ENCODE results near the gene DMKN.

The DMKN gene

GRCh38 chr19:35506011-35506410 is 7.4 kb downstream of the DMKN start:
- Histone ChIP-seq H3K36me3 (peaks cover 0 to 27% (median 0%) of the 10 kb centered on the region in 3 donors), H3K9me3 (no peaks in the 10 kb centered on the region), H3K27ac (no peak overlapping the region), H3K4me3 (no peak overlapping the region), H3K4me1 (peaks cover 0 to 17% (median 8%) of the 10 kb centered on the region in 4 donors), H3K27me3 (peaks cover 0 to 13% of the 10 kb centered on the region in 2 donors)
- no peak for DNase-seq
- TF ChIP-seq CTCF (IDR thresholded peaks at IDR 0.05) = no peak
- intact Hi-C loops (cut with DNase I; ENCODE audit: low total_unique reads) = no loop called here

- Histone ChIP-seq H3K4me3 (no peak overlapping the region), H3K4me1 (no peaks in the 10 kb centered on the region), H3K27me3 (peaks cover 0 to 4% of the 10 kb centered on the region in 2 donors), H3K9me3 (no peaks in the 10 kb centered on the region), H3K36me3 (peaks cover 0 to 59% (median 0%) of the 10 kb centered on the region in 3 donors), H3K27ac (no peak overlapping the region)
- TF ChIP-seq CTCF (IDR thresholded peaks at IDR 0.05) = no peak
- DNase-seq = no peak
- intact Hi-C loops (cut with DNase I; ENCODE audit: low total_unique reads) = no loop called here
These were observed 10.7 kb downstream of the DMKN start for GRCh38 chr19:35502751-35503150.

DNA sequence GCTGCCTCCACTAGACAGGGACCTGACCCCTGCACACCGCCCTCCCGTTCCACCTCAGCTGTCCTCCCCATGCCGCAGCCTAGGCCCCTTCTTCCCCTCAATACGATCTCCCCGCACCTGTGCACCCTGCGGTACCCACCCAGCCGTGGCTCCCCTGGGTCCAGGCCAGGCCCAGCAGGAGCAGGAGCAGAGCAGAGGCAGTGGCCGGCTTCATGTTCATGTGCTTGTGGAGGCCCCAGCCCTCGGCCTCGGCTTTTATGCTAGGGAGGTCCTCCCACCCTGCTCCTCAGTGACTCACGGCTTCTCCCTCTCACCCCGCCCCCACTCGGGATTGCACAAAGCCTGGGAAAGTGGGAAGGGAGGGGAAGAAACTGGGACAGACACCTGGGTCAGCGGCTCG is 11.8 kb downstream of the DMKN start:
- DNase-seq = no peak
- Histone ChIP-seq H3K4me1 (no peaks in the 10 kb centered on the region), H3K4me3 (no peak overlapping the region), H3K27me3 (no peaks in the 10 kb centered on the region), H3K9me3 (no peaks in the 10 kb centered on the region), H3K27ac (no peak overlapping the region), H3K36me3 (peaks cover 0 to 65% (median 0%) of the 10 kb centered on the region in 3 donors)
- no peak for TF ChIP-seq CTCF (IDR thresholded peaks at IDR 0.05)
- intact Hi-C loops (cut with DNase I; ENCODE audit: low total_unique reads) = no loop called here

DNA sequence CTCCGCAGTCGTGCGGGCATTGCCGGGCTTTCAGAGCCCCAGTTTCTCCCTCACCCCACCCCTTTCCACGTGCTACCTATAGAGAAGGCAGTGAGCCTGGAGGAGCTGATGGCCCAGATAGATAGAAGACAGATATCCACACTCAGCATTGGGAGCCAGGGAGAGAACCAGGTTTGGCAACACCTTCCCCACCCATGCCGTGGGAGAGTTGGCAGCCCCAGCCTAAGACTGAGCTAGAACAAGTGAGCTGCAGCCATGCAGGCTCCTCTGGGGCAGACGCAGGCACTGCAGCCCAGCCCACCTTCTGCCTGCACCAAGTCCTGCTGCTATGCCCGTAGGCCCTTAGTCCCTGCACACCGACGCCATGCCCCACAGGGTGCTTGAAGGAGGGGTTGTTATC is 12.8 kb downstream of the DMKN start:
- Histone ChIP-seq H3K27ac (no peak overlapping the region), H3K4me3 (no peak overlapping the region), H3K36me3 (peaks cover 0 to 61% (median 0%) of the 10 kb centered on the region in 3 donors), H3K9me3 (no peaks in the 10 kb centered on the region), H3K4me1 (peaks cover 0 to 2% (median 0%) of the 10 kb centered on the region in 4 donors), H3K27me3 (peaks cover 0 to 3% of the 10 kb centered on the region in 2 donors)
- TF ChIP-seq CTCF (IDR thresholded peaks at IDR 0.05) = no peak
- no peak for DNase-seq
- intact Hi-C loops (cut with DNase I; ENCODE audit: low total_unique reads) = no loop called here

DNA sequence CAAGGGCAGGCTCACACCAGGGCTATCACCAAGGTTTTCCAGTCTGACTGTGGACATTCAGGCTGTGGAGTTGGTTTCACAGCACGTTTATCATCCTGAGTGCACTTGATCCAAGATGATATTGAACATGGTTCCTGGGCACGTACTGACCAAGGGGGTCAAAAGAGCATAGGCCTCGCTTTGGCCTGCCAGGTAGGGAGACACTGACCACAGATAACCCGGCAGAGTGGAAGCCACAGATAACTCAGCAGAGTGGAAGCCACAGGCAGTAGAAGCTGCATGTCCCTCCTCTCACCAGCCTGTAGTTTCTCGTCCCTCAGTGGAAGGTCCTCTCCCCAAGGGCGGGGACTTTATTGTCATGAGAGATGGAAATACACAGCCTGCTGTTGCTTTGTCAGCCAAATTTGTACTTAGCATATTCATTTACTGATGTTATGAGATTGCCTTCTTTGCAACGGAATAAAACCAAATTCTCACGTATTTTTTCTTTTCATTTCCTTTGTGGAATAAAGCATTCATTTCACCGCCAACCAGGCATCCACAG is 14.4 kb downstream of the DMKN start:
- Histone ChIP-seq H3K27ac (no peak overlapping the region), H3K9me3 (no peaks in the 10 kb centered on the region), H3K4me3 (no peak overlapping the region), H3K27me3 (peaks cover 0 to 10% of the 10 kb centered on the region in 2 donors), H3K4me1 (peaks cover 0 to 9% (median 4%) of the 10 kb centered on the region in 4 donors), H3K36me3 (peaks cover 0 to 55% (median 0%) of the 10 kb centered on the region in 3 donors)
- no peak for TF ChIP-seq CTCF (IDR thresholded peaks at IDR 0.05)
- DNase-seq = no peak
- intact Hi-C loops (cut with DNase I; ENCODE audit: low total_unique reads) = no loop called here

GRCh38 chr19:35498220-35498619 is 15.2 kb downstream of the DMKN start:
- Histone ChIP-seq H3K4me1 (peaks cover 0 to 9% (median 4%) of the 10 kb centered on the region in 4 donors), H3K4me3 (no peak overlapping the region), H3K27me3 (peaks cover 0 to 15% of the 10 kb centered on the region in 2 donors), H3K36me3 (peaks cover 0 to 55% (median 0%) of the 10 kb centered on the region in 3 donors), H3K9me3 (no peaks in the 10 kb centered on the region), H3K27ac (no peak overlapping the region)
- no peak for TF ChIP-seq CTCF (IDR thresholded peaks at IDR 0.05)
- no peak for DNase-seq
- intact Hi-C loops (cut with DNase I; ENCODE audit: low total_unique reads) = no loop called here

Data from tibial artery (tissue), 4 donors.